ENCODE measurements around the gene CXCL5.
"Not testable (repeated sequence)": the region's sequence is repeated elsewhere in the genome, so short reads cannot be mapped to it uniquely, and the experiment has no call there.

CXCL5 gene

GRCh38 chr4:74015126-74015780 lies 16.8 kb upstream of the CXCL5 start:
- DNase-seq (ENCODE audit: low read depth in 1 of 2, low spot score in 1 of 2), result no peak

- DNase-seq (ENCODE audit: low read depth in 1 of 2, low spot score in 1 of 2), result no peak
These were observed 15.9 kb upstream of the CXCL5 start for GRCh38 chr4:74014332-74014731.

- no peak for DNase-seq (ENCODE audit: low read depth in 1 of 2, low spot score in 1 of 2)
These were observed 14.8 kb upstream of the CXCL5 start for GRCh38 chr4:74013264-74013663.

- DNase-seq (ENCODE audit: low read depth in 1 of 2, low spot score in 1 of 2), result no peak
These were observed 13.7 kb upstream of the CXCL5 start for GRCh38 chr4:74012130-74012529.

GRCh38 chr4:74009307-74009706 lies 10.8 kb upstream of the CXCL5 start:
- no peak for DNase-seq (ENCODE audit: low read depth in 1 of 2, low spot score in 1 of 2)

- no peak for DNase-seq (ENCODE audit: low read depth in 1 of 2, low spot score in 1 of 2)
These were observed 7.6 kb upstream of the CXCL5 start for GRCh38 chr4:74006009-74006476.

GRCh38 chr4:74005528-74005927 lies 7.1 kb upstream of the CXCL5 start:
- no peak for DNase-seq (ENCODE audit: low read depth in 1 of 2, low spot score in 1 of 2)

- no peak for DNase-seq (ENCODE audit: low read depth in 1 of 2, low spot score in 1 of 2)
These were observed 6.2 kb upstream of the CXCL5 start for GRCh38 chr4:74004668-74005067.

- no peak for DNase-seq (ENCODE audit: low read depth in 1 of 2, low spot score in 1 of 2)
These were observed 1.8 kb upstream of the CXCL5 start for GRCh38 chr4:74000301-74000700.

- no peak for DNase-seq (ENCODE audit: low read depth in 1 of 2, low spot score in 1 of 2)
These were observed 6.4 kb downstream of the CXCL5 start for GRCh38 chr4:73992050-73992449.

GRCh38 chr4:73991742-73992000 lies 6.8 kb downstream of the CXCL5 start:
- DNase-seq (ENCODE audit: low read depth in 1 of 2, low spot score in 1 of 2), result no peak

GRCh38 chr4:73990988-73991741 lies 7.3 kb downstream of the CXCL5 start:
- DNase-seq (ENCODE audit: low read depth in 1 of 2, low spot score in 1 of 2), result no peak

- no peak for DNase-seq (ENCODE audit: low read depth in 1 of 2, low spot score in 1 of 2)
These were observed 8.5 kb downstream of the CXCL5 start for GRCh38 chr4:73989928-73990327.

GRCh38 chr4:73989031-73989430 lies 9.4 kb downstream of the CXCL5 start:
- no peak for DNase-seq (ENCODE audit: low read depth in 1 of 2, low spot score in 1 of 2)

- no peak for DNase-seq (ENCODE audit: low read depth in 1 of 2, low spot score in 1 of 2)
These were observed 10.4 kb downstream of the CXCL5 start, which contains the start of gene PPBP for GRCh38 chr4:73988061-73988460. TSS of gene PPBP (minus strand) at chr4:73988190. CDS start at chr4:73988103, 87 bp downstream.

GRCh38 chr4:73985528-73985852 lies 13.0 kb downstream of the CXCL5 start:
- DNase-seq (ENCODE audit: low read depth in 1 of 2, low spot score in 1 of 2), result no peak

- no peak for DNase-seq (ENCODE audit: low read depth in 1 of 2, low spot score in 1 of 2)
These were observed 13.5 kb downstream of the CXCL5 start for GRCh38 chr4:73984736-73985527.

GRCh38 chr4:73981175-73981574 lies 17.3 kb downstream of the CXCL5 start:
- not testable (repeated sequence) for DNase-seq (ENCODE audit: low read depth in 1 of 2, low spot score in 1 of 2)

- no peak for DNase-seq (ENCODE audit: low read depth in 1 of 2, low spot score in 1 of 2)
These were observed 19.0 kb downstream of the CXCL5 start for GRCh38 chr4:73979407-73979957.

- no peak for DNase-seq (ENCODE audit: low read depth in 1 of 2, low spot score in 1 of 2)
These were observed 19.6 kb downstream of the CXCL5 start for GRCh38 chr4:73978886-73979285.

- DNase-seq (ENCODE audit: low read depth in 1 of 2, low spot score in 1 of 2), result no peak
These were observed 21.8 kb downstream of the CXCL5 start for GRCh38 chr4:73976716-73977115.

GRCh38 chr4:73976217-73976616 lies 22.3 kb downstream of the CXCL5 start:
- DNase-seq (ENCODE audit: low read depth in 1 of 2, low spot score in 1 of 2), result no peak

All from stimulated activated CD4-positive, alpha-beta T cell treated with anti-CD3 and anti-CD28 coated beads, Interleukin-15, amount 100 ng/mL, for 1 hour (primary cell).